Activated CD4-positive, alpha-beta T cell treated with anti-CD3 and anti-CD28 coated beads, Interleukin-2, Interleukin-6, amounts not matched to agents 100 ng/mL and 50 ng/mL, durations not matched to agents 16 hours and 8 hours (primary cell): Measurements from ENCODE around the gene ADGRG7.

Source experiments
- DNase-seq: peaks from one replicate; pipeline ENCODE4 v3.0.0-alpha.2; 2020

Gene ADGRG7

DNA sequence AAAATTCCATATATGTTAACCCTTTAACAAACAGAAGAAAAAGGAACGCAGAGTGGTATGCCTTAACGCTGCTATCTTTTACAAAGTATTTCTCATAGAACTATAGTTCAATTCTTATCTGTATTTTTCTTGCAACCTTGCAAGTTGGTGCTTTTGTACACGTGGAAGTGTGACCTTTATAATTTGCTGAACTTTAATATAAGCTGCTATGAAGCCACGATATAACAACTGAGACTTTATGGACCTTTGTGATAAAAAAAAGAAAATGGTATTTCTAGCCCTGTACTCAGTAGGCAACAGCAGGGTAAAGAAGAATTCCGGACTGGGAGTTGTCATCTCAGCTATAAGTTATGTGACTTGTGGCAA, 93.6 kb downstream of the ADGRG7 start:
- DNase-seq, result no peak

DNA sequence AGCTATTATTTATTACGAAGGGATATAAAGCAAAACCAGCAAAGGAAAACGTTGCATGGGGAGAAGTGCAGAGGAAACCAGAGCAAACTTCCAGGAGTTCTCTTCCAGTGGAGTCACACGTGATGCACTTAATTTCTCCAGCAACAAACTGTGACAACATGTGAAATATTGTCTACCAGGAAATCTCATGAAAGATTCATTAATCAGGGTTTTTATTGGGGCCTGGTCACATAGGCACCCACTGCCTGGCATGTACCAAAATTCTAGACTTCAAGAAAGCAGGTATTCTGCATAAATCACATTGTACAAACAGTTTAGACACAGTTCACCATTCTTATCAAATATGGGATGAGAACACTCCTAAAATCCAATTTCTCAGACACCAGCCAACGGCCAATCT, 94.5 kb downstream of the ADGRG7 start:
- DNase-seq, result no peak

- DNase-seq, result no peak
These were observed 97.0 kb downstream of the ADGRG7 start for GRCh38 chr3:100706365-100706764.

DNA sequence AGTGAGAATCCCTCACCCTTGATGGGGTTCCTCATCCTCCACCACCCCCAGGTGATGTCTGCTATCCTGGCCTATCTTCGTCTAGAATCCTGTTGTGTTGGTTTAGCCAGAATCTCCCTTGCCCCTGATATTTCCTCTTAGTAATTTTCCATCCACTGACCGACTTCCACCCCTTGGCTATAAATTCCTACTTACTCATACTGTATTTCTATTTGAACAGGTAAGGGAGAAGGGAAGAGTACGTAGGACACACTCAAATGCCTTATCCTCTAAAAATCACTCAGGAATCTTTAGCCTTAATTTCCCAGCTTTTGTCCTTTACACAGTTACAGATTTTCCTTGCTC, 99.2 kb downstream of the ADGRG7 start:
- DNase-seq, result no peak

GRCh38 chr3:100708989-100709841, 99.8 kb downstream of the ADGRG7 start, which contains the start of gene TFG:
Gene TFG, plus strand, starts transcription at chr3:100709494. Its CDS starts 4,192 bp downstream, at chr3:100713686.
- DNase-seq, result peak; percentile 99

DNA sequence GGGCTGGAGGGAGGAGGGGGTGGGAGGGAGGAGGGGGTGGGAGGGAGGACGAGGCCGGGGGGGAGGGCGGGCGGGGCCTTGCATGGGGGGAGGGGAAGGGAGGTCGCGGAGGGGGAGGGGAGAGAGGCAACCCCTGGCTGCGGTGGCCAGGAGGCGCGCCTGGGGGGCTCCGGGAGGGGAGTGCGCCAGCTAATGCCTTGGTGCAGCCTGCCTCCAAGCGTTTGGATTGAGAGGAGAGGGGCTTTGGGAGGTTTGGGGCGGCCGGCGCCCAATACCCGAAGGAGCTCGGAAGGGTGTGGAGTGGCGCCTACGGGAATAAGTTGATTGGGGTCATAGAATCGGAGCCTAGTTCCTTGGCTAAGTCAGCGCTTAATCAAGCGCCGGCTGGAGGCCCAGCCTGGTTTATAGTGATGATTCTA, 100.5 kb downstream of the ADGRG7 start:
- DNase-seq, result peak; percentile 28

GRCh38 chr3:100710261-100710968, 101.0 kb downstream of the ADGRG7 start:
- DNase-seq, result peak; percentile 88

- DNase-seq, result no peak
These were observed 105.8 kb downstream of the ADGRG7 start for GRCh38 chr3:100715176-100715575.

- no peak for DNase-seq
These were observed 107.7 kb downstream of the ADGRG7 start for GRCh38 chr3:100717063-100717462.

DNA sequence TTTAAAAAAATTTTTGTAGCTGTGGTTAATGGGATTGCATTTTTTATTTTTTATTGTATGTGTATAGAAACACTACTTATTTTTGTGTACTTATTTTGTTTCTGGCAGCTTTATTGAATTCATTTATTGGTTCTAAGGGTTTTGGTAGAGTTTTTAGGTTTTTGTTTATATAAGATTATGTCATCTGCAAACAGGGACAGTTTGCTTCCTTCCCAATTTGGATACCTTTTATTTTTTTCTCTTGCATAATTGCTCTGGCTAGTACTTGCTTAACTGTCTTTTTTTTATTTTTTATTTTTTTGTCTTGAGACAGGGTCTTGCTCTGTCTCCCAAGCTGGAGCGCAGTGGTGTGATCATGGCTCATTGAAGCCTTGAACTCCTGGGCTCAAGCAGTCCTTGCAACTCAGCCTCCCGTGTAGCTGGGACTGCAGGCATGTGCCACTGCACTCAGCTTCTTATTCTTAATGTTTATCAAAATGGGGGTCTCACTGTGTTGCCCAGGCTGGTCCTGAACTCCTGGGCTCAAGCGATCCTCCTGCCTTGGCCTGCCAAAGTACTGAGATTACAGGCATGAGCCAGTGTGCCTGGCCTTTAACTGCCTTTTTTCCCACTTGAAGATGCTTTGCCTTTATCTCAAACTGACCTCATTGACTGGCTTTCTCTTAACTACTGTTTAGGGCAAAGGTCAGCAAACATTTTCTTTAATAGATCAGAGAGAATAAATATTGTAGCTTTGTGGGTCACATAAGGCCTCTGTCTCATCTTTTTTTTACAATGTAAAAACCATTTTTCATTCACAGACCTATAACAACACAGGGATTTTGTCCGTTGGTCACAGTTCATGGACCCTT, 108.5 kb downstream of the ADGRG7 start:
- DNase-seq, result no peak

- DNase-seq, result no peak
These were observed 109.7 kb downstream of the ADGRG7 start for GRCh38 chr3:100719136-100719535.

GRCh38 chr3:100720426-100720825, 111.0 kb downstream of the ADGRG7 start:
- no peak for DNase-seq

GRCh38 chr3:100725935-100726513, 116.6 kb downstream of the ADGRG7 start:
- DNase-seq, result no peak

- no peak for DNase-seq
These were observed 117.3 kb downstream of the ADGRG7 start for GRCh38 chr3:100726706-100727105.

DNA sequence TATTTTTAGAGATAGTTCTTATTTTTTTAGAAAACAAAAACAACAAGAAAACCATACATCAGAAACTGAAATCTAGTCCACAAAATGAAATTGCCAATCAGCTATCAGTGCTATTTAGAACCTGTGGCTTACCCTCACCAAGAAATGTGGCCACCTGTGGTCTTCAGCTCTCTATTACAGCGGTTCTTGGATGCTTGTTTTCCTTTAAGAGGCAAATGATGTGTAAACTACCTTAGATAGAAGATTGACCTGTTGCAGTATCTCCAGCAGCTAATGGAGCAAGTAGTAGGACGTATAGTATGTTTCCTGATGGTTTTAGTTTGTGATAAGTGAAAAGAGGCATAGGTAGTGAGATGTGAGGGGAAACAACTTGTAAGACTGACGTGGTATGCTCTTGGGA, 121.1 kb downstream of the ADGRG7 start:
- no peak for DNase-seq

- DNase-seq, result no peak
These were observed 123.0 kb downstream of the ADGRG7 start for GRCh38 chr3:100732435-100732834.

GRCh38 chr3:100737334-100737733, 127.9 kb downstream of the ADGRG7 start:
- DNase-seq, result peak; percentile 14

- DNase-seq, result peak; percentile 49
These were observed 130.8 kb downstream of the ADGRG7 start for GRCh38 chr3:100740207-100740606.

DNA sequence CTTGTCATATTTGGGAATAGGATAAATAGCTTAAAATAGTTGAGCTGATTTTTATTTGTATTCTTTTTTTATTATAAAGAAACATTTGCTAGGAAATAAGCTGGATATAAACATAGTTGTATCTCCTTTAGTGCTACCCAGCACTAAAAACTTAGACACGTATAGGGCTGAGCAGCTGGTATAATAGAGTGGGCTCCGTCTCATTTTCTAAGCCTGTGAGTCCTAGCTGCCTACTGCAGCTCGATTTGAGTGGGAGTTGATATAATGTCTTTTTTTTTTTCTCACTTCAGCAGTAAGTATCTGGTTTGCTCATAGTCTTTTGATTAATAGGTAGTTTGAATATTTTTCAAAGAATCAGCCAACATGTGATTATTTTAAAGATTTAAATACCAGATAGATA, 134.1 kb downstream of the ADGRG7 start:
- DNase-seq, result no peak

DNA sequence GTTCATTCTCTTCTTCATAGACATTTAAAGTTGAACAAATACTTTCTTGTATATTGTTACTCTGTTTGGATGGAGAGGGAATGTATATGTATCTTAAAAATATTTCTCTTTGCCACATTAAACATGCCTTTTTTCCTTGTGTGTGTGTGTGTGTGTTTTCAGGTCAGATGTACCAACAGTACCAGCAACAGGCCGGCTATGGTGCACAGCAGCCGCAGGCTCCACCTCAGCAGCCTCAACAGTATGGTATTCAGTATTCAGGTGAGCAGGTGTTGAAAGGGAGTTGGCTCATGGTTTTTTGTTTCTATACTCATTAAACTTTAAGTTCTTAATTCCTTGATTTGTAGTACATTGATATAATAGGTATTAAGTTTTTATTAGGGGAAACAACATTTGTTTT, 135.3 kb downstream of the ADGRG7 start:
- DNase-seq, result no peak
